Neural cell (in vitro differentiated cells): ENCODE results near the gene FANCL. TPM values are rescaled to one million over a fixed set of nuclear protein-coding genes. Genes with fewer than 3 reads are reported as not detected.

Experiments
- H2AFZ ChIP-seq: fragments of 200-600, 300-800 bp; sonication (generic), shearing (Covaris generic); 2 replicates; pipeline ENCODE4 v1.6.0; 2014; ENCODE audit warnings: low read depth, mild to moderate bottlenecking, antibody characterized with exemption, low read length, moderate library complexity
- H3F3A ChIP-seq: fragments of 200-600 bp; shearing (Covaris generic); 2 replicates; pipeline ENCODE4 v1.6.1; 2016; ENCODE audit warnings: mild to moderate bottlenecking, moderate library complexity, mixed read lengths, antibody characterized with exemption, low read length; ENCODE audit not compliant: insufficient read depth, poor library complexity, severe bottlenecking
- H3K27ac ChIP-seq: fragments of 200-600, 300-800 bp; sonication (generic), shearing (Covaris generic); 2 replicates; pipeline ENCODE4 v1.5.1; 2014; ENCODE audit warnings: mild to moderate bottlenecking, low read length, moderate library complexity
- H3K27me3 ChIP-seq: fragments of 300-800, 200-600 bp; sonication (generic), shearing (Covaris generic); 2 replicates; pipeline ENCODE4 v1.6.0; 2014; ENCODE audit warnings: mild to moderate bottlenecking, low read depth, low read length, moderate library complexity; ENCODE audit not compliant: insufficient read depth
- H3K36me3 ChIP-seq: fragments of 300-800, 200-600 bp; sonication (generic), shearing (Covaris generic); 2 replicates; pipeline ENCODE4 v1.5.1; 2014; ENCODE audit warnings: mild to moderate bottlenecking, antibody characterized with exemption, low read length, moderate library complexity; ENCODE audit not compliant: insufficient read depth
- H3K4me2 ChIP-seq: fragments of 300-800, 200-600 bp; sonication (generic), shearing (Covaris generic); 2 replicates; pipeline ENCODE4 v1.6.0; 2014; ENCODE audit warnings: mild to moderate bottlenecking, low read length
- H3K4me3 ChIP-seq: fragments of 300-800, 200-600 bp; sonication (generic), shearing (Covaris generic); 2 replicates; pipeline ENCODE4 v1.5.1; 2014; ENCODE audit warnings: mild to moderate bottlenecking, low read length, moderate library complexity
- H3K79me2 ChIP-seq: fragments of 200-600 bp; shearing (Covaris generic); replicated peaks from 2 replicates; pipeline ENCODE4 v1.6.0; 2014; ENCODE audit warnings: mild to moderate bottlenecking, low read length, moderate library complexity; ENCODE audit not compliant: insufficient read depth
- H3K9ac ChIP-seq: fragments of 300-800, 200-600 bp; sonication (generic), shearing (Covaris generic); 2 replicates; pipeline ENCODE4 v1.6.1; 2016; ENCODE audit warnings: mild to moderate bottlenecking, low read length, mixed read lengths
- H3K9me2 ChIP-seq: fragments of 200-600 bp; shearing (Covaris generic); 2 replicates; pipeline ENCODE4 v1.6.1; 2016; ENCODE audit warnings: mild to moderate bottlenecking, low read length, mixed read lengths; ENCODE audit not compliant: insufficient read depth
- H3K9me3 ChIP-seq: fragments of 200-600, 300-800 bp; sonication (generic), shearing (Covaris generic); 2 replicates; pipeline ENCODE4 v1.6.1; 2016; ENCODE audit warnings: mild to moderate bottlenecking, mixed run types, low read length, moderate library complexity, mixed read lengths
- H4K20me1 ChIP-seq: fragments of 200-600 bp; shearing (Covaris generic); 2 replicates; pipeline ENCODE4 v1.6.1; 2016; ENCODE audit warnings: mild to moderate bottlenecking, mixed run types; ENCODE audit not compliant: insufficient read depth
- EP300 ChIP-seq: fragments of 450-650 bp; conservative IDR thresholded peaks from 2 replicates; pipeline ENCODE4 v1.6.1; 2014; ENCODE audit warnings: antibody characterized with exemption, mild to moderate bottlenecking, moderate library complexity; ENCODE audit not compliant: poor library complexity, severe bottlenecking
- EZH2 ChIP-seq: fragments of 200-600, 300-800 bp; shearing (Covaris generic), sonication (generic); IDR thresholded peaks from 2 replicates; pipeline ENCODE4 v1.6.1; 2014; ENCODE audit warnings: antibody characterized with exemption, low read length, borderline replicate concordance, mild to moderate bottlenecking; ENCODE audit not compliant: insufficient read depth, poor library complexity, severe bottlenecking
- MXI1 ChIP-seq: fragments of 450-650 bp; conservative IDR thresholded peaks from 2 replicates; pipeline ENCODE4 v1.6.1; 2014; ENCODE audit warnings: antibody characterized with exemption, mild to moderate bottlenecking; ENCODE audit not compliant: poor library complexity, severe bottlenecking
- POLR2AphosphoS5 ChIP-seq: IDR thresholded peaks from 2 replicates; pipeline ENCODE4 v1.6.1; 2012
- RAD21 ChIP-seq: fragments of 450-650 bp; conservative IDR thresholded peaks from 2 replicates; pipeline ENCODE4 v1.6.1; 2014; ENCODE audit warnings: antibody characterized with exemption, mild to moderate bottlenecking, moderate library complexity
- SMC3 ChIP-seq: fragments of 450-650 bp; conservative IDR thresholded peaks from 2 replicates; pipeline ENCODE4 v1.6.1; 2014; ENCODE audit warnings: antibody characterized with exemption, mild to moderate bottlenecking, moderate library complexity; ENCODE audit not compliant: poor library complexity
- TAF1 ChIP-seq: IDR thresholded peaks from 2 replicates; pipeline ENCODE4 v1.6.1; 2012; ENCODE audit warnings: low read depth
- polyA plus RNA-seq: library from polyadenylated mRNA; depleted of rRNA; stranded (reverse); fragments of >200 nt; gene quantifications from 2 replicates; pipeline ENCODE4 v1.2.3, GENCODE V29; 2014
- TF ChIP-seq, protein P1 (sequence below): fragments of 450-650 bp; IDR thresholded peaks from 2 replicates; pipeline ENCODE4 v1.5.1; 2014; ENCODE audit warnings: antibody characterized with exemption, mild to moderate bottlenecking, moderate library complexity; ENCODE audit not compliant: poor library complexity, severe bottlenecking
- TF ChIP-seq, protein P2 (sequence below): IDR thresholded peaks from 2 replicates; pipeline ENCODE4 v1.6.1; 2012; ENCODE audit warnings: borderline replicate concordance

FANCL gene
- polyA plus RNA-seq, 1 donor from 2014 or later = 72.8 TPM

DNA sequence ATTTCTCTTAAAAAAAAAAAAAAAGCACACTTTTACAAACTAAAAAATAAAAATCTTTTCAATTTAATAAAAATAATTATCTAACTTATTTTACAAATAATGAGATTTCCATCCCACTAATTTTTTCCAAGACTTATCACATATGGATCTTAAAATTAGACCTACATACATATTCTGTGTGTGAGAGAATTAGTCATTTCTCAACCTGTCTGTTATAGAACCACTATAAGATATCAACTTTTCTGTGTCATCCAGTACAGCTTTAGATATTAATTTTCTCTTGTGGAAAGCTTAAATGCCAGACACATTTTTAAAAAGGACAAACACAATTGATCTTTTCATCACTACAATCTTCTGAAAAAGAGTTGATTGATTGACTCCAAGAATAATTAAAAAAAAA lies 38.1 kb downstream of the FANCL start:
- no peak overlapping the region for H3K4me3 ChIP-seq
- H3K9me3 ChIP-seq = no peaks in the 10 kb centered on the region
- TF ChIP-seq SMC3 (no peak), EP300 (no peak), MXI1 (no peak)
- TF ChIP-seq, protein P1, sequence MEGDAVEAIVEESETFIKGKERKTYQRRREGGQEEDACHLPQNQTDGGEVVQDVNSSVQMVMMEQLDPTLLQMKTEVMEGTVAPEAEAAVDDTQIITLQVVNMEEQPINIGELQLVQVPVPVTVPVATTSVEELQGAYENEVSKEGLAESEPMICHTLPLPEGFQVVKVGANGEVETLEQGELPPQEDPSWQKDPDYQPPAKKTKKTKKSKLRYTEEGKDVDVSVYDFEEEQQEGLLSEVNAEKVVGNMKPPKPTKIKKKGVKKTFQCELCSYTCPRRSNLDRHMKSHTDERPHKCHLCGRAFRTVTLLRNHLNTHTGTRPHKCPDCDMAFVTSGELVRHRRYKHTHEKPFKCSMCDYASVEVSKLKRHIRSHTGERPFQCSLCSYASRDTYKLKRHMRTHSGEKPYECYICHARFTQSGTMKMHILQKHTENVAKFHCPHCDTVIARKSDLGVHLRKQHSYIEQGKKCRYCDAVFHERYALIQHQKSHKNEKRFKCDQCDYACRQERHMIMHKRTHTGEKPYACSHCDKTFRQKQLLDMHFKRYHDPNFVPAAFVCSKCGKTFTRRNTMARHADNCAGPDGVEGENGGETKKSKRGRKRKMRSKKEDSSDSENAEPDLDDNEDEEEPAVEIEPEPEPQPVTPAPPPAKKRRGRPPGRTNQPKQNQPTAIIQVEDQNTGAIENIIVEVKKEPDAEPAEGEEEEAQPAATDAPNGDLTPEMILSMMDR = no peak
- no peaks in the 10 kb centered on the region for H4K20me1 ChIP-seq
- no peaks in the 10 kb centered on the region for H3K36me3 ChIP-seq
- H2AFZ ChIP-seq = no peak overlapping the region
- no peaks in the 10 kb centered on the region for H3K27me3 ChIP-seq
- no peak overlapping the region for H3K9ac ChIP-seq
- no peaks in the 10 kb centered on the region for H3K79me2 ChIP-seq
- H3K4me2 ChIP-seq = no peak overlapping the region
- no peak overlapping the region for H3K27ac ChIP-seq
- H3F3A ChIP-seq = no peaks in the 10 kb centered on the region
- no peaks in the 10 kb centered on the region for H3K9me2 ChIP-seq

DNA sequence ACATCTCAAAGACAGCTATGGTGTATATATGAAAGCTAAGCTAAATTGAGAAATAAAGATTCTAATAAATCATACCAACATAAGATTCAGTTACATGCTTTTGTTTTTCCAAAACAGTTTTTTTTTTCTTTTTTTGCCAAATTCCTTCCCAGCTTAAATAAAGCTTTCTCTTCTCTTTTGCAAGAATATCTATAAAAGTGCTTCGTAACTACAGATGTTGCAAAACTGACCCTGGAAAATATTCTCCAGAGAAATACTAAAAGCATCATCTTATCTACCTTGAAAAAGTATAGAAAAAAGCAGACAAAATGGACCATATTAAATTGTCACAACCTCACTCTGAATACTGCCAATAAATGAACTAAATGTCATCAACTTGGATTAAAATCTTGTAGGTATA lies 38.7 kb downstream of the FANCL start:
- Histone ChIP-seq H2AFZ (no peak overlapping the region), H3F3A (no peaks in the 10 kb centered on the region), H3K27me3 (no peaks in the 10 kb centered on the region), H3K9me2 (no peaks in the 10 kb centered on the region), H4K20me1 (no peaks in the 10 kb centered on the region), H3K9ac (no peak overlapping the region), H3K9me3 (no peaks in the 10 kb centered on the region), H3K36me3 (no peaks in the 10 kb centered on the region), H3K4me2 (no peak overlapping the region), H3K79me2 (no peaks in the 10 kb centered on the region), H3K27ac (no peak overlapping the region), H3K4me3 (no peak overlapping the region)
- TF ChIP-seq POLR2AphosphoS5 = no peak
- no peak for TF ChIP-seq RAD21
- TF ChIP-seq, protein P1 = no peak
- no peak for TF ChIP-seq SMC3
- no peak for TF ChIP-seq EZH2
- no peak for TF ChIP-seq MXI1

DNA sequence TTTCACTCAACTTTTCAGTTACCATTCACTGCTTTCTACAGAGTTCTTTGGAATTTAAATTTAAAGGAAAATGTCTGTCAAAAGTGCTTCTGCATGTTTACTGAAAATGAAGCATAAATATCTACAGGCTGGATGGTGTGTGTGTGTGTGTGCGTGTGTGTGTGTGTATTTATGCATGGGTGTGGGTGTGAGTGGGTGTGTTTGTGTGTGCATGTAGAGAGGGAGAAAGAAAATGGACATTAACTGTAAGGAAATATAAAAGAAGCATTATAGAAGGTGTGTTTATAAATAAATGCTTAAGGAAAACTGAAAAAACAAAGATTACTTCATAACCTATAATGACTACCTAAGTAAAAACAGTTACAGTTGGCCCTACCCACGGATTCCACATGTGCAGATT lies 43.2 kb downstream of the FANCL start:
- Histone ChIP-seq H3K9me3 (no peaks in the 10 kb centered on the region), H4K20me1 (no peaks in the 10 kb centered on the region), H3K4me2 (no peak overlapping the region), H3K27ac (no peak overlapping the region), H3K79me2 (no peaks in the 10 kb centered on the region), H3K9me2 (no peaks in the 10 kb centered on the region), H2AFZ (no peak overlapping the region), H3K9ac (no peak overlapping the region), H3K4me3 (no peak overlapping the region), H3K27me3 (no peaks in the 10 kb centered on the region), H3K36me3 (no peaks in the 10 kb centered on the region), H3F3A (no peaks in the 10 kb centered on the region)
- TF ChIP-seq MXI1 = no peak
- no peak for TF ChIP-seq RAD21
- no peak for TF ChIP-seq EP300
- TF ChIP-seq POLR2AphosphoS5 = no peak
- TF ChIP-seq, protein P1 = no peak
- TF ChIP-seq TAF1 = no peak
- no peak for TF ChIP-seq EZH2
- TF ChIP-seq SMC3 = no peak
- TF ChIP-seq, protein P2, sequence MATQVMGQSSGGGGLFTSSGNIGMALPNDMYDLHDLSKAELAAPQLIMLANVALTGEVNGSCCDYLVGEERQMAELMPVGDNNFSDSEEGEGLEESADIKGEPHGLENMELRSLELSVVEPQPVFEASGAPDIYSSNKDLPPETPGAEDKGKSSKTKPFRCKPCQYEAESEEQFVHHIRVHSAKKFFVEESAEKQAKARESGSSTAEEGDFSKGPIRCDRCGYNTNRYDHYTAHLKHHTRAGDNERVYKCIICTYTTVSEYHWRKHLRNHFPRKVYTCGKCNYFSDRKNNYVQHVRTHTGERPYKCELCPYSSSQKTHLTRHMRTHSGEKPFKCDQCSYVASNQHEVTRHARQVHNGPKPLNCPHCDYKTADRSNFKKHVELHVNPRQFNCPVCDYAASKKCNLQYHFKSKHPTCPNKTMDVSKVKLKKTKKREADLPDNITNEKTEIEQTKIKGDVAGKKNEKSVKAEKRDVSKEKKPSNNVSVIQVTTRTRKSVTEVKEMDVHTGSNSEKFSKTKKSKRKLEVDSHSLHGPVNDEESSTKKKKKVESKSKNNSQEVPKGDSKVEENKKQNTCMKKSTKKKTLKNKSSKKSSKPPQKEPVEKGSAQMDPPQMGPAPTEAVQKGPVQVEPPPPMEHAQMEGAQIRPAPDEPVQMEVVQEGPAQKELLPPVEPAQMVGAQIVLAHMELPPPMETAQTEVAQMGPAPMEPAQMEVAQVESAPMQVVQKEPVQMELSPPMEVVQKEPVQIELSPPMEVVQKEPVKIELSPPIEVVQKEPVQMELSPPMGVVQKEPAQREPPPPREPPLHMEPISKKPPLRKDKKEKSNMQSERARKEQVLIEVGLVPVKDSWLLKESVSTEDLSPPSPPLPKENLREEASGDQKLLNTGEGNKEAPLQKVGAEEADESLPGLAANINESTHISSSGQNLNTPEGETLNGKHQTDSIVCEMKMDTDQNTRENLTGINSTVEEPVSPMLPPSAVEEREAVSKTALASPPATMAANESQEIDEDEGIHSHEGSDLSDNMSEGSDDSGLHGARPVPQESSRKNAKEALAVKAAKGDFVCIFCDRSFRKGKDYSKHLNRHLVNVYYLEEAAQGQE = no peak
